Adipose tissue (tissue), 3 donors: Measurements from ENCODE around the gene PPCDC. TPM values are rescaled to one million over a fixed set of nuclear protein-coding genes. Genes with fewer than 3 reads are reported as not detected.

Experiments
- H3K27ac ChIP-seq: one replicate; pipeline ENCODE4 v1.5.1; 2013; ENCODE audit warnings: low read depth, low read length
- WGBS, 3 donors: extraction: QIAGEN DNeasy Blood & Tissue Kit; methylation state at CpG; one replicate each; pipeline ENCODE4 v1.1.7; 2013; 5-methylcytosine and 5-hydroxymethylcytosine counted together
- polyA plus RNA-seq, 3 donors: library from polyadenylated mRNA; stranded (reverse); fragments of 200-250 nt; gene quantifications; one replicate each; pipeline ENCODE4 v1.2.3, GENCODE V29; 2013
- donor health status: healthy with polysubstance abuse.
- donor health status: Bipolar disorder and iron deficiency.
- donor health status: healthy.

PPCDC gene
- polyA plus RNA-seq, 3 donors: 11.1 to 25.0 (median 19.1) TPM

DNA sequence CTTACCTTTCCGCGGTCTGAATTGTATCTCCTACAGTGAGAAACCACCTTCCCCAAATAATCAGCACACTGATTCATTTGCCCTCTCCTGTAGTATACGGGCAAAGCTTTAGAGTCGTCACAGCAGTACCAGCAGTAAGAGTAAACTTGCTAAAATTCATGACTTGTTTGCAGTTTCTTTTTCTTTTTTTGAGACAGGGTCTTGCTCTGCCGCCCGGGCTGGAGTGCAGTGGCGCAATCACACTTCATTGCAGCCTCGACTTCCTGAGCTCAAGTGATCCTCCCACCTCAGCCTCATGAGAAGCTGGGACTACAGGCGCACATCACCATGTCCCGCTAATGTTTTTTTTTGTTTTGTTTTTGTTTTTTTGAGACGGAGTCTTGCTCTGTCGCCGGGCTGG, 16.2 kb upstream of the PPCDC start:
- WGBS, 3 donors: 79 to 92% (median 80%) methylated on average over 13 of the region's 13 CpGs

GRCh38 chr15:75008221-75008625, 15.2 kb upstream of the PPCDC start:
- H3K27ac ChIP-seq: no peak overlapping the region
- 53 to 88% (median 53%) methylated on average over 5 of the region's 5 CpGs for WGBS, 3 donors

More for the DNA sequence above, 16.2 kb upstream of the PPCDC start:
- H3K27ac ChIP-seq: no peak overlapping the region

DNA sequence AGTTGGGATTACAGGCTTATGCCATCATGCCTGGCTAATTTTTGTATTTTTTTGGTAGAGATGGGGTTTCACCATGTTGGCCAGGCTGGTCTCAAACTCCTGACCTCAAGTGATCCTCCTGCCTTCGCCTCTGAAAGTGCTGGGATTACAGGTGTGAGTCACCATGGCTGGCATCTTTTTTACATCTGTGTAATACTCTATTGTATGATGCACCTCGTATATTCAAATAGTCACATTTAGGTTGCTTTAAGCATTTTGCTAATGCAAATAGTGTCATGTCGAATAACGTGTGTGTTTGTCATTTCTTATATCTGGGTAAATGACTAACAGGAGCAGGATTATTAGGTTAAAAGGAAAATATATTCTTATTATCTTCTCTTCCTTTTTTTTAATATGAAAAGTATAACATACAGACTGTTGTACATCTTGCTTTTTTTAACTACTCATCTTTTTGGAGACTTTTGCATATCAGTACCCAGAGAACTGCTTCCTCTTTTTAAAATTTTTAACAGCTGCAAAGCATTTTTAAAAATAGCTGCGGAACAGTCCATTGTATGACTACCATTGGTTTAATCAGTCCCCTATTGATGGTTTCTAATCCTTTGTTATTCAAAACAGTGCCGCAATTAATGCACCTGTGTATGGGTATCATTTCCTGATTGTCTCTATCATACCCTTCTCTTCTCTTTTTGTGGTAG, 14.6 kb upstream of the PPCDC start:
- H3K27ac ChIP-seq: no peak overlapping the region
- 49 to 85% (median 64%) methylated on average over 6 of the region's 6 CpGs for WGBS, 3 donors

- 92 to 94% (median 94%) methylated on average over 15 of the region's 15 CpGs for WGBS, 3 donors
- no peak overlapping the region for H3K27ac ChIP-seq
Observed at GRCh38 chr15:75016431-75016830, 7.0 kb upstream of the PPCDC start.

DNA sequence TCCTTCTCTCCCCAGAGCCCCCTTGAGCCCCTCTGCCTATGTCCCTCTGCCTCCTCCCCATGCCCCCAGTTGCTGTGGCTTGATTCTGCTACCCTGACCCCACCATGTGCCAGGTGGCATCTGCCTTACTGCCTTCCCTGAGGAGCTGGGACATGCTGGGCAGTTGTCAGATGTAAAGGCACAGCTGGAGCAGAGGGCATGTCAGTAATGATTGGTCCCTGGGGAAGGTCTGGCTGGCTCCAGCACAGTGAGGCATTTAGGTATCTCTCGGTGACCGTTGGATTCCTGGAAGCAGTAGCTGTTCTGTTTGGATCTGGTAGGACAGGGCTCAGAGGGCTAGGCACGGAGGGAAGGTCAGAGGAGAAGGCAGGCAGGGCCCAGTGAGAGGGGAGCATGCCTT, 3.5 kb upstream of the PPCDC start:
- no peak overlapping the region for H3K27ac ChIP-seq
- WGBS, 3 donors: 70 to 91% (median 90%) methylated on average over 3 of the region's 3 CpGs

DNA sequence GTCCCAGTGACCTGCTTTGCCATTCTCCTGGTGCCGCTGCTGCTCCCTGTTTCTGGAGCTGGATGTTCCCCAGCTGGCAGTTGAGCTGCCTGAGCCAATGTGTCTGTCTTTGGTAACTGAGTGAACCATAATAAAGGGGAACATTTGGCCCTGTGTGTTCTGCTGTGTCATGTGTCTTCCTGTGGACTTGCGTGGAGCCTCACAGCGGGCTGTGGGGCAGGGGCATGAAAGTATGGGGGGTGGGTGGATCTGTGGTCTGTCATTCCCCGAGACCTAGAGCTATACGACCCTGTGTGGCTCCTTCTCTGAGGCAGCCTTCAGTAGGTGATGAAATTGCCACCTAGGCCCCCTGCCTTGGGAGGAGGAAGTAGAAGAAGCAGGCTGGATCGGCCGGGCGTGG, 2.0 kb upstream of the PPCDC start:
- H3K27ac ChIP-seq: no peak overlapping the region
- 57 to 90% (median 73%) methylated on average over 8 of the region's 8 CpGs for WGBS, 3 donors

- H3K27ac ChIP-seq: no peak overlapping the region
- 94 to 100% (median 100%) methylated on average over 2 of the region's 2 CpGs for WGBS, 3 donors
Observed at GRCh38 chr15:75022783-75023180, 608 bp upstream of the PPCDC start.

- 9 to 13% (median 10%) methylated on average over 12 of the region's 12 CpGs for WGBS, 3 donors
- no peak overlapping the region for H3K27ac ChIP-seq
Observed at GRCh38 chr15:75023872-75024636, 664 bp downstream of the PPCDC start.

DNA sequence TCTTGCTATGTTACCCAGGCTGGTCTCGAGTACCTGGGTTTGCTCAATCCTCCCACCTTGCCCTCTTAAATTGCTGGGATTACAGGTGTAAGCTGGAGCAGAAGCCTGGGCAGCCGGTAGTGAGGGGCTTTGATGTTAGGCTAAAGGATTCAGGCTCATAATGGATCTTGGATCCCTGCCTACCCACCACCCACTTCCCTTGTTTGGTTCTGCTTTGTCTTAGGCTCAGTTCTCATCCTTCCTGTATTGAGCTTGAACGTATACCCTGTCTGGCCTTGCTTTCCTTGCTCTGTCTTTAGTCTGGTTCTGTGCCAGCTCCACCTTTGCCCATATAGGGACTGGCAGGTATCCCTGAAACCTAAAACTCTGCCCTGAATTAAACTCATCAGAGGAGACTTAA, 1.7 kb downstream of the PPCDC start:
- 48 to 77% (median 48%) methylated on average over 3 of the region's 3 CpGs for WGBS, 3 donors
- H3K27ac ChIP-seq: no peak overlapping the region

DNA sequence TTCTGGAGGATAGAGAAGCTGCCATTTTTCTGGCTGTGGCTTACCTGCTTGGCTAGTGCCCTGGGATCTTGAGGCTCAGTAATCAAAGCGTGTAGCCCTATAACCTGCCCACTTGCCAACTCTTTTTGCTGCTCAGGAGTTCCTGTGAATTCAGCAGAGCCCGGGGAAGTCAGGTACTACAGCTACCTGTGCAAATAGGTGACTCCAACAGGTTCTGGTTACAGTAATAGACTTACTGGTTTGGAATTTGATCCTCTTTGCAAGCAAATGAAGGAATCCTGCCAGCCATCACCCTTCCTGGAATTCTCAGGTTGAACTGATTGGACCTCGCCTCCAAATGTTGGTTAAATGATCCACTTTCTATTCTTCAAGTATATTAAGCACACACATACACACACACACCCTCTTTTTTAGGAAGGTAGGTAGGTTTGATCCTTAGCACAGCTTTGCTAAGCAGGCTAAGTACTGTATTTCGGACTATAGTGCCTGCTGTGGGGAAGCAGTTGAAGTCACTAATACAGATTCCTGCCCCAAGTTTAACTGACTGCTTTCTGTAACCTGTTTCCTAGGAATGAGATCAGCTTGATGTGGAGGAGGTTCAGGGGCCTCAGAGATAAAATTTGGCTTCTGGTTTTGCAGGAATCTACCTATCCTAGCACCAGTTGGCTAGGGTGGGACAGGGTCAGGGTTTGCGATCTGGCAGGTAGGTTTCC, 2.3 kb downstream of the PPCDC start:
- no peak overlapping the region for H3K27ac ChIP-seq
- 78 to 93% (median 90%) methylated on average over 5 of the region's 5 CpGs for WGBS, 3 donors

DNA sequence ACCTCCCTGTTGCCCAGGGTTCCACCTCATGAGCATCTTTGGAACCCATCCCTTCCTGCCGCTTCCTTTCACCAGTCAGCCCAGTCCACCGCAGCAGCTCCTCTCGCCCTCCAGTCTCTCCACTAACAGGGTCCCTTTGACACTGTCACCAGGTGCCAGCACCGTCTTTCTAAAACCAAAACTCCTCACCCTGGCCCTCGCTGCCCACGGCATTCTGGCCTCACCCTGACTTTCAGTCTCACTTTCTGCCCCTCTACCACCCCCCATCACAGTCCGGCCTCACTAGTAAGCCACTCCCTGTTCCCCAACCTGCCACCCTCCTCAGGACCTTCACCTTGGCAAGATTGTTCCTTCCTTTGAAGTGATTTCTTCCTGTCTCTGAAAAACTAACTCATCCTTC, 4.2 kb downstream of the PPCDC start:
- no peak overlapping the region for H3K27ac ChIP-seq
- WGBS, 3 donors: 78 to 95% (median 92%) methylated on average over 7 of the region's 7 CpGs

- no peak overlapping the region for H3K27ac ChIP-seq
- WGBS, 3 donors: 48 to 76% (median 69%) methylated on average over 4 of the region's 4 CpGs
Observed at GRCh38 chr15:75028991-75029377, 5.6 kb downstream of the PPCDC start.

- H3K27ac ChIP-seq: peak overlapping the region; percentile 4
- 9 to 38% (median 10%) methylated on average over 12 of the region's 12 CpGs for WGBS, 3 donors
Observed at GRCh38 chr15:75029378-75030022, 6.1 kb downstream of the PPCDC start.

GRCh38 chr15:75030023-75030413, 6.6 kb downstream of the PPCDC start:
- peak overlapping the region; percentile 4 for H3K27ac ChIP-seq
- 8 to 61% (median 9%) methylated on average over 2 of the region's 2 CpGs for WGBS, 3 donors

- H3K27ac ChIP-seq: no peak overlapping the region
- 86 to 91% (median 86%) methylated on average over 4 of the region's 4 CpGs for WGBS, 3 donors
Observed at GRCh38 chr15:75030424-75030823, 7.0 kb downstream of the PPCDC start.

DNA sequence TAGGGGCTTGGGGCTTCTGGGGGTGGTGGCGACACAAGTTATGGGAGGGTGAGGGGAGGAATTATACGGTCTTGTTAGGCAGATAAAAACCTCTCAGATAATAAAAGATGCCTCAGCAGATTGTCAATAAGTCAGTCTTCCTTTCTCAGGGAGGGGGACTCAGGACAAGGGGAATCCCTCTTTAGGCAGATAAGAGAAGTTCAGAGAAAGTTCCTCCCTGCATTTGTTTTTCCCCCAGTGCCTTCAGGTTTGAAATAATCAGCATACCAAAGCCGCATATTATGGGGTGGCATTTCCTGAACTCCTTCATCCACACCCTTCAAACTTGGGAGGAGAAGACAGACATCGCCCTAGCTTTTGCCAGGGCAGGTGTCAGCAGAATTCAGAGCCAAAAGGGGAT, 8.5 kb downstream of the PPCDC start:
- WGBS, 3 donors: 42 to 72% (median 43%) methylated on average over 4 of the region's 4 CpGs
- no peak overlapping the region for H3K27ac ChIP-seq

- WGBS, 3 donors: 90 to 95% (median 94%) methylated on average over 2 of the region's 2 CpGs
- H3K27ac ChIP-seq: no peak overlapping the region
Observed at GRCh38 chr15:75032395-75032794, 9.0 kb downstream of the PPCDC start.

- WGBS, 3 donors: 74 to 81% (median 77%) methylated on average over 6 of the region's 6 CpGs
- H3K27ac ChIP-seq: no peak overlapping the region
Observed at GRCh38 chr15:75033809-75034208, 10.4 kb downstream of the PPCDC start.

GRCh38 chr15:75034615-75035014, 11.2 kb downstream of the PPCDC start:
- no peak overlapping the region for H3K27ac ChIP-seq
- WGBS, 3 donors: 79 to 98% (median 83%) methylated on average over 8 of the region's 8 CpGs
